Stimulated activated CD4-positive, alpha-beta T cell treated with anti-CD3 and anti-CD28 coated beads, Interleukin-12 subunit alpha, Interleukin-12 subunit beta, amount 100 ng/mL, for 48 hours (primary cell): ENCODE data around the gene ADSS1.

Experiments used
- DNase-seq, 3 donors: peaks; one replicate each; pipeline ENCODE4 v3.0.0-alpha.2; 2020; ENCODE audit warnings: low read depth in 2 of 3, low spot score in 1 of 3

Gene ADSS1

GRCh38 chr14:104697892-104698583 lies 26.0 kb upstream of the ADSS1 start:
- no peak for DNase-seq

- DNase-seq, result no peak
Observed at GRCh38 chr14:104698688-104699425, 25.2 kb upstream of the ADSS1 start.

- no peak for DNase-seq
Observed at GRCh38 chr14:104699426-104699748, 24.6 kb upstream of the ADSS1 start.

- no peak for DNase-seq
Observed at GRCh38 chr14:104700225-104700651, 23.8 kb upstream of the ADSS1 start.

- no peak for DNase-seq
Observed at GRCh38 chr14:104700747-104701217, 23.2 kb upstream of the ADSS1 start.

GRCh38 chr14:104701383-104702076 lies 22.5 kb upstream of the ADSS1 start:
- no peak for DNase-seq

- DNase-seq, result no peak
Observed at GRCh38 chr14:104702106-104702505, 21.9 kb upstream of the ADSS1 start.

- no peak for DNase-seq
Observed at GRCh38 chr14:104702673-104703072, 21.4 kb upstream of the ADSS1 start.

GRCh38 chr14:104703269-104703668 lies 20.8 kb upstream of the ADSS1 start:
- no peak for DNase-seq

GRCh38 chr14:104704252-104704651 lies 19.8 kb upstream of the ADSS1 start:
- no peak for DNase-seq

GRCh38 chr14:104705340-104706047 lies 18.5 kb upstream of the ADSS1 start:
- no peak for DNase-seq

- no peak for DNase-seq
Observed at GRCh38 chr14:104706733-104707607, 17.1 kb upstream of the ADSS1 start.

- no peak for DNase-seq
Observed at GRCh38 chr14:104707608-104708595, 16.1 kb upstream of the ADSS1 start.

- peak; percentile 57 to 72 (median 62) for DNase-seq
Observed at GRCh38 chr14:104708606-104709268, 15.3 kb upstream of the ADSS1 start.

GRCh38 chr14:104709387-104710039 lies 14.5 kb upstream of the ADSS1 start:
- no peak for DNase-seq

GRCh38 chr14:104710071-104710735 lies 13.8 kb upstream of the ADSS1 start:
- DNase-seq, result no peak

GRCh38 chr14:104712881-104713734 lies 10.9 kb upstream of the ADSS1 start:
- DNase-seq, result no peak
